Stimulated activated naive CD8-positive, alpha-beta T cell treated with anti-CD3 and anti-CD28 coated beads, Interleukin-15, amount 100 ng/mL, for 72 hours (primary cell): Measurements from ENCODE around the gene TSR3.
"Not testable (repeated sequence)": the region's sequence is repeated elsewhere in the genome, so short reads cannot be mapped to it uniquely, and the experiment has no call there.

Experiments used
- ATAC-seq: fragments of 150-1000 bp; cut with Tn5 transposase; 2 replicates; pipeline ENCODE4 v1.10.0; 2021; ENCODE audit warnings: mild to moderate bottlenecking, moderate library complexity
- DNase-seq, 2 donors: peaks; one replicate each; pipeline ENCODE4 v3.0.0; 2021 to 2022
- H3K27ac Mint-ChIP-seq, 2 donors: one replicate each; pipeline ENCODE4 v1.8.0; 2022; ENCODE audit warnings: mild to moderate bottlenecking in 2 of 2, mixed read lengths in 2 of 2, moderate library complexity in 2 of 2
- H3K27me3 Mint-ChIP-seq: one replicate; pipeline ENCODE4 v1.8.0; 2022; ENCODE audit warnings: mixed read lengths
- H3K4me1 Mint-ChIP-seq: one replicate; pipeline ENCODE4 v1.8.0; 2022; ENCODE audit warnings: mild to moderate bottlenecking, mixed read lengths
- H3K4me3 Mint-ChIP-seq, 2 donors: one replicate each; pipeline ENCODE4 v1.8.0; 2022; ENCODE audit warnings: mild to moderate bottlenecking in 2 of 2, mixed read lengths in 2 of 2, moderate library complexity in 1 of 2
- H3K9me3 Mint-ChIP-seq, 2 donors: one replicate each; pipeline ENCODE4 v1.8.0; 2022; ENCODE audit warnings: mixed read lengths in 2 of 2

TSR3 gene

DNA sequence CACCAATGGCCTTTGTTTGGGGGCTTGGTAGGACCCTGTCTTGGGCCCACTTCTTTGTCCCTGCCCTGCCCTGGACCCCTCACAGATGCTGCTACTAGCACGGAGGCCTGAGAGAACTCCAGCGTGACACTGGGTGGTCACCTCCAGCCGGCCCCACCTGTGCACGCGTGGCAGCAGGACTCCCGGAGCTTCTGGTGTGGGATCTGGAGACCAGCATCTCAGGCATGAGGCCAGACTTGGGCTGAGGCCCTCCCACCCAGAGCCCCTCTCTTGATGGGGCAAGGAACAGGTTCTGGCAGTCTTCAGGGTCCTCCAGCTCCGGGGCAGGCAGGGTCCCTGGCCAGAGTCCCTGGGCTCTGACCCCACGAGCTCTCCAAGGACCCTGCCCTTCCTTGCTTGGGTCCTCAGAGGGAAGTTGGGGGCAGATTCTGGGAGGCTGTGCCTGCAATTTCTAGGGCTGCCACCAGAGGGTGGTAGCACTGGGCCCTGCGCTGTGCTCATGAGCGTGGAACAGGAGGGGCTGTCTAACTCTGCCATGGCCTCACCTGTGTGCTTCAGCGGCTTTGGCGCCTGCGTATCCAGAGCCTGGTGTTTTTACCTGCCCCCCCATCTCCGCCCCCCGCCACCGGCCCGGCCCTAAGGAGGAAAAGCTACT lies 21.3 kb downstream of the TSR3 start:
- no peak overlapping the region for H3K27ac Mint-ChIP-seq
- H3K9me3 Mint-ChIP-seq: no peaks in the 10 kb centered on the region
- DNase-seq (peak in 1 of 2 donors; percentile 35), ATAC-seq (no peak)
- peaks cover 37% of the 10 kb centered on the region for H3K27me3 Mint-ChIP-seq
- H3K4me1 Mint-ChIP-seq: peaks cover 35% of the 10 kb centered on the region
- no peak overlapping the region for H3K4me3 Mint-ChIP-seq

DNA sequence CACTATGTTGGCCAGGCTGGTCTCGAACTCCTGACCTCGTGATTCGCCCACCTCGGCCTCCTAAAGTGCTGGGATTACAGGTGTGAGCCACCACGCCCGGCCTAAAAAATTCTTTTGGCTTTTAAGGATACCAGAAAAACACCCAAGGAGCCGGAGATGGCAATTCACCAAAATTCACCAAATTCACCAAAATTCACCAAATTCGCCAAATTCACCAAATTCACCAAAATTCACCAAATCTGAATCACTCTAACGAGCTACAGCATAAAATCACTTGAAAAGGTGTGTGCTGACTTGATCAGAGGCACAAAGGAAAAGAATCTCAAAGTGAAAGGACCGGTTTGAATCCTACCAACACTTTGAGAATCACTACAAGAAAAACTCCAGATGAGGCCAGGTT lies 22.7 kb downstream of the TSR3 start:
- not testable (repeated sequence) for H3K9me3 Mint-ChIP-seq, H3K4me3 Mint-ChIP-seq, DNase-seq, ATAC-seq
- Mint-ChIP-seq H3K27me3 (peaks cover 23% of the 10 kb centered on the region), H3K27ac (peak overlapping the region in 1 of 2 donors; percentile 63), H3K4me1 (peaks cover 20% of the 10 kb centered on the region)

DNA sequence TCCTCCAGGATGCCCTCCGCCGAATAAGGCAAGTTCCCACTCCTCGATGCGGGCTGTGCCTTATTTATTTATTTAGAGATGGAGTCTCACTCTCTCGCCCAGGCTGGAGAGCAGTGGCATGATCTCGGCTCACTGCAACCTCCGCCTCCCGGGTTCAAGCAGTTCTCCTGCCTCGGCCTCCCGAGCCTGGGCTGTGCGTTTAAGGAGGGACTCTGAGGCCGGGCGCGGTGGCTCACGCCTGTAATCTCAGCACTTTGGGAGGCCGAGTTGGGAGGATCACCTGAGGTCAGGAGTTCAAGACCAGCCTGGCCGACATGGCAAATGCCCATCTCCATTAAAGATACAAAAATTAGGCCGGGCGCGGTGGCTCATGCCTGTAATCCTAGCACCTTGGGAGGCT lies 23.5 kb downstream of the TSR3 start:
- Mint-ChIP-seq H3K27me3 (peaks cover 23% of the 10 kb centered on the region), H3K4me1 (peaks cover 20% of the 10 kb centered on the region)
- not testable (repeated sequence) for H3K4me3 Mint-ChIP-seq, ATAC-seq, H3K27ac Mint-ChIP-seq, H3K9me3 Mint-ChIP-seq, DNase-seq

DNA sequence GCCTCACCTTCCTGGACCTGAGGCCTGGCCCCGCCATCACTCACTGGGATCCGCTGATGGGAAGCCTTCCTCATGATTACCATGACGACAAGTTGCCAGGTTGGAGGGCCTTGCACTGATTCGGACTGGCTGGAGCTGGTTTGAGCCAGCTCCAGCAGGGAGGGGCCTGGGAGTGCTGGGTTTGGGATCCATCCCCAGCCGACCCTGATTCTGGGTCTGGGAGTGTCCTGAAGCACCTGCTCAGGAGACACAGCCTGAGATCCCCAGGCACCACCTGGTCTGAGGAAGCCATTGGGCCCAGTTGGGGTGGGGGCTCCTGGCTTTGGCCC lies 24.1 kb downstream of the TSR3 start:
- Mint-ChIP-seq H3K27ac (peak overlapping the region in 1 of 2 donors; percentile 27), H3K4me3 (no peak overlapping the region), H3K27me3 (peaks cover 18% of the 10 kb centered on the region), H3K9me3 (no peaks in the 10 kb centered on the region), H3K4me1 (peaks cover 16% of the 10 kb centered on the region)
- ATAC-seq (no peak), DNase-seq (no peak)

DNA sequence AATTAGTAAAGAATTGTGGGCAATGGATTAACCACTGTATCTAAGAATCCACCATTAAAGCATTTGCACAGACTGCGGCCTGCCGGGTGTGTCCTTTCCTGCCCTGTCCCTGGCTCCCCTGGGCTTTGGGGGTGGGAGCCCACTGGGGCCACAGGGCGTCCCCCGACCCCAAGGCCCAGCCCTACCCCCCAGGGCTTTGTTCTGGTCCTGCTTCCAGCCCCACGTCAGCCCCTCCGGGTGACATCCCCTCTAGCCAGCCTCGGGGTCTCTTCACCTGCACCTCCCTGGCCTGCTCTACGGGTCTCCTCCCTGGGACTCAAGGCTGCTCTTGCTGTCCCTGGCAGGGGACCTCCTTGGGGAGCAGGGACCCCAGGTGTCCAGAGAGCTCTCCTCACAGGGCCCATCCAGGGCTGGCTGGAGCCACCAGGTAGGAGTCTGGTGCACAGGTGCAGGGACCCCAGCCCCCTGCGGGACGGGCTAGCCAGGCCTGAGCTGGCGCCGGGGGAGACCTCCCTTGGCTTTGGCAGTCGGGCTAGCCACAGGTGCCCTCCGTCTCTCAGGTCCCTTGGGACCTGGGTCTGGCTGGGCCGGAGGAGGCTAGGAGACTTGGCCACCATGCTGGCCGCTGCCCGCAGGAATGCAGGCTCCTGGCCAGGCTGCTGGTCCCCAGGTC lies 24.6 kb downstream of the TSR3 start:
- H3K27ac Mint-ChIP-seq: no peak overlapping the region
- H3K4me1 Mint-ChIP-seq: peaks cover 11% of the 10 kb centered on the region
- no peak overlapping the region for H3K4me3 Mint-ChIP-seq
- H3K9me3 Mint-ChIP-seq: no peaks in the 10 kb centered on the region
- H3K27me3 Mint-ChIP-seq: peaks cover 13% of the 10 kb centered on the region
- ATAC-seq (peak; percentile 18), DNase-seq (no peak)

DNA sequence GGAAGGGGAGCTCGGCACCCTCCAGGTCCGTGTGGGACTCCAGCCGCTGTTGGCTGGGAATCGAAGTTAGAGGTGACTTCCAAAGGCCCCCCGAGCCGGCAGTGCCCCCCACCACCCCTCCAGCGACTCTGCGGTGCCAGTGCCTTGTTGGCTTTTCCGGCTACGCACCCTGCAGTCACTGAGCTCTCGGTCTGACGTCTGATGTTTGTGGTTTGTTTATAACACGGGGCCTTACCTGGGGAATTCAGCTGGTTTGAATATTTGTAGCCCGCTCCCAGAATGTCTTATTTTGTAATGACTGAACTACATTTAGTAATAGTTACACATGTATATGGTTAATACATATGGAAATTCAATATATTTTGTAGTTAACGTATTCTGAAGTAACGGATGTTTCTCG lies 25.3 kb downstream of the TSR3 start:
- Mint-ChIP-seq H3K27me3 (peaks cover 6% of the 10 kb centered on the region), H3K4me1 (peaks cover 4% of the 10 kb centered on the region), H3K9me3 (no peaks in the 10 kb centered on the region), H3K27ac (no peak overlapping the region), H3K4me3 (no peak overlapping the region)
- ATAC-seq (no peak), DNase-seq (no peak)

DNA sequence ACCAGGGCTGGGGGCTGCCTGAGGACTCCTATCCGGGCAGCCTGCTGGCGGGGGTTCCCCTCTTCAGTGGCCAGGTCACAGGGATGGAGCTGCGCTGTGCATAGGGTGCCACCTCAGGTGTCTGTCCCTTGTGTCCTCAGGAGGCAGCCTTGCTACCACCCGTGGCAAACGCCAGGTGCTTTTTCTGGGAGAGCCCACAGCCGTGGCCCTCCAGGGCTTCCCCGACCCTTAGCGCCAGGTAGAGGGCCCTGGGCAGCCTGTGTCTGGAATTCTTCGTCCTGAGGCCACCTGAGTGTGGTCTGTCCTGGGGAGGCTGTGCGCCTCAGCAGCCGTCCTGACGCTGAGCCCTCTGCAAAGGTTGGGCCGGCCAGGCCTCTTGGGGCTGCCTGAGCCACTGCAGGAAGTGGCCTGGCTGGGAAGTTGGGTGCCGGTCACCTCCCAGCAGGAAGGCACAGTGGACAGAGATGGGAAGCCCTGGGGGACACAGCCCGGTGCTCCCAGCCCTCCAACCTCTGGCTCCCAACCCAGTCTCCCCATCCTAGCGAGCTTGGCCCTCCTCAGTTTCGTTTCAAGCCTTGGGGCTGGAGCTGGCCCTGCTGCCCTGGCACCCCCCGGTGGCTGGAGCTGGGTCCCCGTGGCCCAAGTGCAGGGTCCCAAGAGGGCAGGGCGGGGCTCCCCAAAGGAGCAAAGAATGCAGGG lies 25.9 kb downstream of the TSR3 start:
- Mint-ChIP-seq H3K9me3 (no peaks in the 10 kb centered on the region), H3K4me3 (no peak overlapping the region), H3K27ac (no peak overlapping the region), H3K4me1 (no peaks in the 10 kb centered on the region), H3K27me3 (peaks cover under 1% of the 10 kb centered on the region)
- DNase-seq (no peak), ATAC-seq (peak; percentile 31)

DNA sequence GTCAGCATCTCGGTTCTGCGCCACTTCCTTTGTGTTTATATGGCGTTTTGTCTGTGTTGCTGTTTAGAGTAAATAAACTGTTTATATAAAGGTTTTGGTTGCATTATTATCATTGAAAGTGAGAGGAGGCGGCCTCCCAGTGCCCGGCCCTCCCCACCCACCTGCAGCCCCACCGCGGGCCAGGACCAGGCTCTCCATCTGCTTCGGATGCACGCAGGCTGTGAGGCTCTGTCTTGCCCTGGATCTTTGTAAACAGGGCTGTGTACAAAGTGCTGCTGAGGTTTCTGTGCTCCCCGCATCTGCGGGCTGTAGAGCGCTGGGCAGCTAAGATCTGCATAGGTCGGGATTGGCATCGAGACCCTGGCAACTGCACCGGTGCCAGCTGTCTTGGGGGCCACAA lies 26.4 kb downstream of the TSR3 start:
- peak; percentile 1 for ATAC-seq
- H3K27me3 Mint-ChIP-seq: no peaks in the 10 kb centered on the region

DNA sequence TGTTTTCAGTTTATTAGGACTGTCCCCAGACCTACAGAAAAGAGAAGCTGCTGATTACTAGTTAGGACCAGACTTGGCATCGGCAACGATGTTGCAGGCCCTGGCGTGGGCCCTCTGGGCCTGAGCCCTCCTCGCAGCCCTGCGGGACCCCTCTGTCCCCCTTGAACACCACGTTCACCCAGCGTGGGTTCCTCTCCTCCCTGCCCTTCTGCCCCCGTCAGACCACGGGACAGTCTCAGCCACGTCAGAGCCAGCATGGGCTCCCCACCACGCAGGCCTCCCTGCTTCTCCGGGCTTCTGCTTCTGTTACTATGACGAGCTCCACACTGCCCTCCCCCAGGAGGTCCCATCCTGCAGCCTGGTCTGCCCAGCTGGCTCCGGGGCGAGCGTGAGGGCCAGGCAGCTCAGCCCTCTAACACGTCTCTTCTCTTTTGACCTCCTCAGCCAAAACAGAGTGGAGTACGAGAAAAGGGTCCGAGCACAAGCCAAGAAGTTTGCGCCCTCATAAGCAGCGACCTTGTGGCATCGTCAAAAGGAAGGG lies 27.3 kb downstream of the TSR3 start:
- DNase-seq: no peak
- peak overlapping the region in 1 of 2 donors; percentile 87 for H3K27ac Mint-ChIP-seq
- H3K9me3 Mint-ChIP-seq: no peaks in the 10 kb centered on the region
- H3K4me3 Mint-ChIP-seq: no peak overlapping the region
- no peaks in the 10 kb centered on the region for H3K27me3 Mint-ChIP-seq
- H3K4me1 Mint-ChIP-seq: peaks cover 1% of the 10 kb centered on the region
- ATAC-seq: no peak

More for the DNA sequence above, 26.4 kb downstream of the TSR3 start:
- no peak overlapping the region for H3K4me3 Mint-ChIP-seq
- H3K27ac Mint-ChIP-seq: no peak overlapping the region
- no peaks in the 10 kb centered on the region for H3K9me3 Mint-ChIP-seq
- no peak for DNase-seq
- H3K4me1 Mint-ChIP-seq: no peaks in the 10 kb centered on the region

DNA sequence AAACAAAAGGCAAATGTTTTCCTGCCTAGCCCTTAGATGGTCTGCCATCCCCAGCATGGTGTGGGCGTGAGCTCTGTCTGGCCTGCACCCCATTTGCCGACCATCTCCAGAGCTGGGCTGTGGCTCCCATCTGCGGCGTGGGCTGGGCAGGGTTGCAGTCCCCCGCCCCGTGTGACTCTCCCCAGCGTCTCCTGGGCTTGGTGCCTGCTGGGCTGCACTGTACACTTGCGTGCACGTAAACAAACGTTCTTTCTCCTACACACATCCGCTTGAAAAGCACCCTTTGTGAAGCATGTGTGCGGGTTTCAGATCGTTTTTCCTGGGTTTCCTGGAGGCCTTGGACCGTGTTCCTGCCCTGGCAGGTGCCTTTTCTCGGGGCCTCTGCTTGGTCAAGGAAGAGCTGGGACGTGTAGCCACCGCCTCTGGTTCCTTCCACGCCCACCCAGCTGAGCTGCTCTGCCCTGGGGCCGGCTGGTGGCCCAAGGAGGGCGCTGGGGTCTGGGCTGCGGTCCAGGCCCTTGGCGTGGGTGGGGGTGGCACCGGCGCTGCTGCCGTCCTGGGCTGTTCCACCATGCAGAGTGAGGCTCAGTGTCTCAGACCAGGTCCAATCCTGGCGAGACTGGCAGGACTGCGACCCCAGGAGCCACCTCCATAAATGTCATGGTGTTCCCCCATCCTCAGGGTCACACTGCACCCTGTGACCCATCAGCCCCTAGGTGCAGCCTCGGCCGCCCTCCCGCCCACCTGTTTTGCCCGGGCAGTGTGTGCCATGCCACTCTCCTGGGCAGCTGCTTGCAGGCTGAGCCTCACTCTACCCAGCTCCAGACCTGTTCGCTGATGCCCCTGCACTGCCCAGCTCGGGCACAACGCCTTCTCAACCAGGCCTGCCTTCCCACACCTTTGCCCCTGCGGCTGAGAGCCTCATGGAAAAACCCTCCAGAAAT lies 28.1 kb downstream of the TSR3 start:
- peak overlapping the region in 1 of 2 donors; percentile 81 for H3K27ac Mint-ChIP-seq
- ATAC-seq (no peak), DNase-seq (no peak)
- H3K27me3 Mint-ChIP-seq: no peaks in the 10 kb centered on the region
- no peaks in the 10 kb centered on the region for H3K9me3 Mint-ChIP-seq
- H3K4me1 Mint-ChIP-seq: peaks cover 4% of the 10 kb centered on the region
- no peak overlapping the region for H3K4me3 Mint-ChIP-seq

DNA sequence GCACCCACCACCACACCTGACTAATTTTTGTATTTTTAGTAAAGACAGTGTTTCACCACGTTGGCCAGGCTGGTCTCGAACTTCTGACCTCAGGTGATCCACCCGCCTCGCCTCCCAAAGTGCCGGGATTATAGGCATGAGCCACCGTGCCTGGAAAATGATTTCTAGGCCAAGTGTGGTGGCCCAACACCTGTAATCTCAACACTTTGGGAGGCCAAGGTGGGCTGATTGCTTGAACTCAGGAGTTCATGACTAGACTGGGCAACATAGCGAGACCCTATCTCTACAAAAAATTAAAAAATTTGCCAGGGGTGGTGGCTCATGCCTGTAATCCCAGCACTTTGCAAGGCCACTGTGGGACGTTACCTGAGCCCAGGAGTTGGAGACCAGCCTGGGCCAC lies 29.3 kb downstream of the TSR3 start:
- Mint-ChIP-seq H3K9me3 (no peaks in the 10 kb centered on the region), H3K27me3 (no peaks in the 10 kb centered on the region), H3K4me3 (no peak overlapping the region), H3K27ac (peak overlapping the region in 1 of 2 donors; percentile 48), H3K4me1 (peaks cover 10% of the 10 kb centered on the region)
- ATAC-seq (no peak), DNase-seq (no peak)

DNA sequence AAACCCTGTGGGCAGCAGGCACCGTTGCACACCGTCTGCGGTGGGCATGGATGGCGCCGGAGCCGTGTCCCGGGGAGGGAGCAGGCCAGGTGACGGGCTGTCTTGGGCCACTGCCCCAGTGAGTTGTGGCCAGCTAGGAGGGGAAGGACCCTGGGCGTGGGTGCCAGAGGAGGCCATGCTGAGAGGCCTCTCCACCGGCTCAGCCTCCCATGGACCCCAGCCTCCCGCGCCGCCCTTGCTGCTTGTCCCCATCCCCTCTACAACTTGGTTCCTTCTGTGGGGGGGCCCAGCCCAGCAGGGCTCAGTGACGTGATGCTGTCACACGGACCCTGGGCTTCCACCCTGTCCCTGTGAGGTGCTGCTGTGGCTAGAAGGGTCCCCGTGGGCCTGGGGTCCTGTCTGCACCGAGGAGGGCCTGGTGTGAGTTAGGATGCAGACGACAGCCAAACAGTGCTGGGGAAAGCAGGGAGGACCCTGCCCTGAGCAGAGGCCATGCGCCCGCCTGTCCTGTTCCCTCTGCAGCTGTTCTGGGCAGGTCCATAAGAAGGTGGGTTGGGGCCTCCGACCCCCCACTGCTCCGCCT lies 30.9 kb downstream of the TSR3 start:
- ATAC-seq: peak; percentile 22

DNA sequence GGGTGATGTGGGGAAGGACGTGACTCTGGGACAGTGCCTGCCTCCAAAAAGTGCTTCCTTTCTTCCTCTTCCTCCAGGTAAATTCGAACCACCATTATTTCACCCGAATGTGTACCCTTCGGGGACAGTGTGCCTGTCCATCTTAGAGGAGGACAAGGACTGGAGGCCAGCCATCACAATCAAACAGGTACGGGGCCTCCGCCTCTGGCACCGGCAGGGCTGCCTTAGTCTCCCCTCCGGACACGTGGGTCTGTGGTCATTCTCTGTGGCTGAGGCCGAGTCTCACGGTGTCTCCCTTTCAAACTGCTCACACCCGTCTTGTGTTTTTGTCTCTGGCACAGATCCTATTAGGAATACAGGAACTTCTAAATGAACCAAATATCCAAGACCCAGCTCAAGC lies 31.6 kb downstream of the TSR3 start:
- Mint-ChIP-seq H3K27me3 (no peaks in the 10 kb centered on the region), H3K9me3 (no peaks in the 10 kb centered on the region), H3K27ac (no peak overlapping the region), H3K4me1 (peaks cover 10% of the 10 kb centered on the region), H3K4me3 (no peak overlapping the region)
- no peak for DNase-seq
- no peak for ATAC-seq

More for the DNA sequence above, 30.9 kb downstream of the TSR3 start:
- H3K4me1 Mint-ChIP-seq: peaks cover 10% of the 10 kb centered on the region
- H3K27me3 Mint-ChIP-seq: no peaks in the 10 kb centered on the region
- no peak for DNase-seq
- no peak overlapping the region for H3K4me3 Mint-ChIP-seq
- no peak overlapping the region for H3K27ac Mint-ChIP-seq
- H3K9me3 Mint-ChIP-seq: no peaks in the 10 kb centered on the region

DNA sequence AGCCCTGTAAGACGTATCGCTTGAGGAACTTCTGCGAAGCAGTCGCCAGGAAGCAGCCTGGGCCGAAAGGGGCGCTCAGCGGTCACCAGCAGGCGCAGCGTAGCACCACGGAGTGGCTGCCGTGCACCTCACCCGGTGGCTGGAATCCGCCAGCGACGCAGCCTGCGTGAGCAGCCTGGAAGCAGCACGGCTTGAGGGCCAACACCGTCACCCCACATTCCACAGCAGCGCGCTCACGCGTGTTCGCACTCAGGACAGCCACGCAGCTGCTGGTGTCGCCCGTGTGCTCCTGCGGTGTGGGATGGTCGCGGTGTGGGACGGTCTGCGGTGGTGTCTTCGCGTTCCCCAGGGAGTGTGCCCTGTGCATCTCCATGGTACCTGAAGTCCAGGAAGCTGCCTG lies 32.6 kb downstream of the TSR3 start:
- Mint-ChIP-seq H3K9me3 (no peaks in the 10 kb centered on the region), H3K4me3 (no peak overlapping the region), H3K4me1 (peaks cover 15% of the 10 kb centered on the region), H3K27ac (no peak overlapping the region), H3K27me3 (no peaks in the 10 kb centered on the region)
- no peak for ATAC-seq
- no peak for DNase-seq

DNA sequence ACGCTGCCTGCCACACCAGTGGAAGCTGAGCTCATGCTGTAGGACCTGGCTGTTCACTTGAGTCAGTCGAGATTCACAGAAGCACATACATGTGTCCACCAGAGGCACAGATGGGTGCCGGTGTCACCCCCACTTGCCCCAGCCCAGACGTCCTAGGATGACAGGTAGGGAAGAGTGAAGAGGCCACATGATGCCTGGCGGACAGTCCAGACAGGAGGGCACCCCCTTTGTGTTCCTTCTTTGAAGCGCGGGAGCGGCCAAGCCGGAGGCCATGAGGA lies 33.5 kb downstream of the TSR3 start:
- H3K4me1 Mint-ChIP-seq: peaks cover 18% of the 10 kb centered on the region
- ATAC-seq: no peak
- DNase-seq: no peak
- H3K27ac Mint-ChIP-seq: peak overlapping the region in 1 of 2 donors; percentile 44
- H3K4me3 Mint-ChIP-seq: no peak overlapping the region
- H3K9me3 Mint-ChIP-seq: no peaks in the 10 kb centered on the region
- H3K27me3 Mint-ChIP-seq: no peaks in the 10 kb centered on the region
